Astrocyte (in vitro differentiated cells and primary cell): ENCODE results near the gene TRERF1. TPM values are rescaled to one million over a fixed set of nuclear protein-coding genes. Genes with fewer than 3 reads are reported as not detected.

Experiments
- DNase-seq: peaks from one replicate; pipeline ENCODE4 v3.0.0-alpha.2; 2010; ENCODE audit warnings: low read depth
- FAIRE-seq: peaks from 2 replicates; lab custom pipeline; 2011; peaks lifted over from hg19 to GRCh38; lab: Jason Lieb, UNC
- H2AFZ ChIP-seq: 2 replicates; pipeline ENCODE4 v1.6.0; 2012; ENCODE audit warnings: low read depth, low read length, inconsistent platforms
- H3K27ac ChIP-seq: 2 replicates; pipeline ENCODE4 v1.5.1; 2011; ENCODE audit warnings: low read depth, low read length, inconsistent platforms
- H3K27me3 ChIP-seq: 2 replicates; pipeline ENCODE4 v1.6.0; 2011; ENCODE audit warnings: low read length, inconsistent platforms; ENCODE audit not compliant: insufficient read depth
- H3K36me3 ChIP-seq: 2 replicates; pipeline ENCODE4 v1.5.1; 2011; ENCODE audit warnings: low read length, inconsistent platforms; ENCODE audit not compliant: insufficient read depth
- H3K4me1 ChIP-seq: 2 replicates; pipeline ENCODE4 v1.5.1; 2011; ENCODE audit warnings: low read length, inconsistent platforms; ENCODE audit not compliant: insufficient read depth
- H3K4me2 ChIP-seq: 2 replicates; pipeline ENCODE4 v1.6.0; 2012; ENCODE audit warnings: low read length, inconsistent platforms
- H3K4me3 ChIP-seq: 2 replicates; pipeline ENCODE4 v1.5.1; 2011; ENCODE audit warnings: low read depth, mild to moderate bottlenecking, low read length, inconsistent platforms; ENCODE audit not compliant: insufficient read depth
- H3K79me2 ChIP-seq: 2 replicates; pipeline ENCODE4 v1.6.0; 2012; ENCODE audit warnings: mild to moderate bottlenecking, low read length, inconsistent platforms; ENCODE audit not compliant: insufficient read depth
- H3K9ac ChIP-seq: 2 replicates; pipeline ENCODE4 v1.6.0; 2012; ENCODE audit warnings: mild to moderate bottlenecking, low read length, inconsistent platforms
- H3K9me3 ChIP-seq: 2 replicates; pipeline ENCODE4 v1.5.1; 2012; ENCODE audit warnings: low read depth, mild to moderate bottlenecking, low read length, inconsistent platforms; ENCODE audit not compliant: insufficient read depth
- H4K20me1 ChIP-seq: 2 replicates; pipeline ENCODE4 v1.6.0; 2012; ENCODE audit warnings: low read length, inconsistent platforms; ENCODE audit not compliant: insufficient read depth
- H3K27ac Mint-ChIP-seq: one replicate; pipeline ENCODE4 v1.8.0; 2021; ENCODE audit warnings: mild to moderate bottlenecking, mixed read lengths; ENCODE audit not compliant: unreplicated experiment
- H3K27me3 Mint-ChIP-seq: one replicate; pipeline ENCODE4 v1.8.0; 2021; ENCODE audit warnings: low read depth, mixed read lengths; ENCODE audit not compliant: unreplicated experiment
- H3K36me3 Mint-ChIP-seq: one replicate; pipeline ENCODE4 v1.8.0; 2021; ENCODE audit warnings: low read depth, mixed read lengths; ENCODE audit not compliant: unreplicated experiment
- H3K4me1 Mint-ChIP-seq: one replicate; pipeline ENCODE4 v1.8.0; 2021; ENCODE audit warnings: low read depth, mixed read lengths; ENCODE audit not compliant: unreplicated experiment
- H3K4me3 Mint-ChIP-seq: one replicate; pipeline ENCODE4 v1.8.0; 2021; ENCODE audit warnings: mild to moderate bottlenecking, moderate library complexity, mixed read lengths; ENCODE audit not compliant: unreplicated experiment
- H3K9me3 Mint-ChIP-seq: one replicate; pipeline ENCODE4 v1.8.0; 2021; ENCODE audit warnings: mild to moderate bottlenecking, mixed read lengths; ENCODE audit not compliant: unreplicated experiment
- EZH2 ChIP-seq: IDR thresholded peaks from 2 replicates; pipeline ENCODE4 v1.6.1; 2012; ENCODE audit warnings: mild to moderate bottlenecking, low read length, inconsistent platforms; ENCODE audit not compliant: insufficient read depth
- total RNA-seq: library from RNA; stranded (reverse); gene quantifications from 2 replicates; pipeline ENCODE4 v1.2.1, GENCODE V29; 2021
- TF ChIP-seq, protein P1 (sequence below): IDR thresholded peaks from 2 replicates; pipeline ENCODE4 v1.5.1; 2011; ENCODE audit warnings: low read depth, mild to moderate bottlenecking, inconsistent platforms, low read length, moderate library complexity; ENCODE audit not compliant: insufficient read depth

TRERF1 gene
- total RNA-seq, 1 donor from 2014 or later, result 8.6 TPM

DNA sequence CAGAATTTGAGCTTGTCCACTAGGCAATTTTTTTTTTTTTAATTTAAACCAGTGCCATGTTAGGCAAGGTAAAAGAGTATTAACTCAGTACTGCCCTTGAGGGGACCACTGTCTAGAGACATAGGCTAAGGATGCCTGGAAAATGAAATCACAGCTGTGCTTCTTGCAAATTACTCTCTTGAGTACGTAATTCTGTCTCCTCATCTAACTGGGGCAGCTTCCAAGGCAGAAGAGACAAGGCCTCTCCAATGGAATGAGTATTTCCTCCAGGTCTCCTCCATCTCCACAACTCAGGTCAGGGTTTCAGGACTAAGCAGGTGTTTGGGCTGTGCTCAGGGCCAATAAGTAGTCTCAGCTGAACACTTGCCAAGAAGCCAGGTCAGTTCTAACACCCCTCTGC lies 200.2 kb downstream of the TRERF1 start:
- peaks cover 15% of the 10 kb centered on the region for H3K36me3 ChIP-seq
- Mint-ChIP-seq H3K4me1 (peaks cover 15% of the 10 kb centered on the region), H3K27ac (no peak overlapping the region), H3K27me3 (peaks cover 1% of the 10 kb centered on the region), H3K9me3 (no peaks in the 10 kb centered on the region), H3K36me3 (peaks cover 34% of the 10 kb centered on the region), H3K4me3 (no peak overlapping the region)
- H3K4me3 ChIP-seq, result no peak overlapping the region
- no peaks in the 10 kb centered on the region for H3K9me3 ChIP-seq
- no peak overlapping the region for H3K9ac ChIP-seq
- H3K4me2 ChIP-seq, result no peak overlapping the region
- no peaks in the 10 kb centered on the region for H3K79me2 ChIP-seq
- no peak for FAIRE-seq
- peak; percentile 63 for DNase-seq
- no peaks in the 10 kb centered on the region for H4K20me1 ChIP-seq
- H3K4me1 ChIP-seq, result peaks cover 11% of the 10 kb centered on the region
- no peak overlapping the region for H2AFZ ChIP-seq
- no peak overlapping the region for H3K27ac ChIP-seq
- H3K27me3 ChIP-seq, result no peaks in the 10 kb centered on the region
- TF ChIP-seq, protein P1, sequence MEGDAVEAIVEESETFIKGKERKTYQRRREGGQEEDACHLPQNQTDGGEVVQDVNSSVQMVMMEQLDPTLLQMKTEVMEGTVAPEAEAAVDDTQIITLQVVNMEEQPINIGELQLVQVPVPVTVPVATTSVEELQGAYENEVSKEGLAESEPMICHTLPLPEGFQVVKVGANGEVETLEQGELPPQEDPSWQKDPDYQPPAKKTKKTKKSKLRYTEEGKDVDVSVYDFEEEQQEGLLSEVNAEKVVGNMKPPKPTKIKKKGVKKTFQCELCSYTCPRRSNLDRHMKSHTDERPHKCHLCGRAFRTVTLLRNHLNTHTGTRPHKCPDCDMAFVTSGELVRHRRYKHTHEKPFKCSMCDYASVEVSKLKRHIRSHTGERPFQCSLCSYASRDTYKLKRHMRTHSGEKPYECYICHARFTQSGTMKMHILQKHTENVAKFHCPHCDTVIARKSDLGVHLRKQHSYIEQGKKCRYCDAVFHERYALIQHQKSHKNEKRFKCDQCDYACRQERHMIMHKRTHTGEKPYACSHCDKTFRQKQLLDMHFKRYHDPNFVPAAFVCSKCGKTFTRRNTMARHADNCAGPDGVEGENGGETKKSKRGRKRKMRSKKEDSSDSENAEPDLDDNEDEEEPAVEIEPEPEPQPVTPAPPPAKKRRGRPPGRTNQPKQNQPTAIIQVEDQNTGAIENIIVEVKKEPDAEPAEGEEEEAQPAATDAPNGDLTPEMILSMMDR, result no peak
- TF ChIP-seq EZH2, result no peak

DNA sequence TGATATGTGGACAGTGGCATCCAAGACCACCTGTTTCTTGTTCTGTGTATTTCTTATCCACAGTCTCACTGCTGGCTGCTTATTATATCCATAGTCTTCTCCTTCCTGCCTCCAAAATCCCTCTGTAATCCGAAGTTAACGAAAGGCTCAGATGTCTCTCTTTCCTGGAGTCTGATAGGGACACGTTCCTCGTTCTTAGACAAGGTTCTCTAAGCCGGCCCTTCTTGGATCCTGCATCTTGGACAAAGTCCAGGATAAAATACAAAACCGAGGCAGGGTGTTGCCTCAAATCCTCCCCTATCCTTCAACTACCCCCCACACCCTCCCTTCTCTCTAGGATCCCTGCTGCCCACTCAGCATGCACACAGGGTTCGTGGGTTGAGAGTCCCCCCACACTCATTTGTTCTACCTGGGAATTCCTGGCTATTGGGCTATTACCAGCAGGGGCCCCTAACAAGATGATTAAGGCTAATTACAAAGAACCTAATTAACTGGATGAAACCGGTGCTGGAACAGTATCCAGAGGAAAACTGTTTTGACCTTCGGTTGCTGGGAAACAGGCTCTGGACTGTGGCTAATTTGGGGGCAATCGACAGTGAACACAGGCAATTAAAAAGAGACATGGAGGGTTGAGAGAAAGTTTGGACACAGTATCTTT lies 201.3 kb downstream of the TRERF1 start:
- no peak overlapping the region for H3K4me2 ChIP-seq
- no peak overlapping the region for H3K9ac ChIP-seq
- no peaks in the 10 kb centered on the region for H3K27me3 ChIP-seq
- no peak overlapping the region for H3K4me3 ChIP-seq
- DNase-seq (no peak), FAIRE-seq (no peak)
- Mint-ChIP-seq H3K9me3 (no peaks in the 10 kb centered on the region), H3K36me3 (peaks cover 29% of the 10 kb centered on the region), H3K4me3 (no peak overlapping the region), H3K27me3 (peaks cover 1% of the 10 kb centered on the region), H3K27ac (no peak overlapping the region), H3K4me1 (peaks cover 15% of the 10 kb centered on the region)
- TF ChIP-seq EZH2, result no peak
- TF ChIP-seq, protein P1, result no peak
- H3K9me3 ChIP-seq, result no peaks in the 10 kb centered on the region
- H3K36me3 ChIP-seq, result peaks cover 12% of the 10 kb centered on the region
- no peaks in the 10 kb centered on the region for H4K20me1 ChIP-seq
- H3K4me1 ChIP-seq, result peaks cover 11% of the 10 kb centered on the region
- H3K79me2 ChIP-seq, result no peaks in the 10 kb centered on the region
- H3K27ac ChIP-seq, result no peak overlapping the region
- no peak overlapping the region for H2AFZ ChIP-seq

DNA sequence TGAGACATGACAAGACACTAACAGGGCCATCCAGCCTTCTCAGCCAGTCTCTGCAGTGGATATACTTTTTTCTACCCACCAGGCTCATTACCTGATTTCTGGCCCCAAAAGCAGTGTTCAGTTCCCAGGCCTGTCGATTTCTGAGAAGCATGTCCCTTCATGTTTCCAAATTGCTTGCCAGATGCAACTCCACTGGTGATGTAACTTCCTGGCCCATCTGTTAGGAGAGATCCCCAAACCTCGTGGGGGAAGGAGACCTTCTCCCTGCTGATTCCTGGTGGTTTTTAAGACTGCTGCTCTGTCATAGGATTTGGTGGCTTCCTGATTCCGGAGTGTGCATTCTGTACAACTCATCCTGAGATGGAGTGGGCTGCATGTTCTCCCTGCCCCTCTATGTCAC lies 202.4 kb downstream of the TRERF1 start:
- H3K79me2 ChIP-seq, result no peaks in the 10 kb centered on the region
- H3K9me3 ChIP-seq, result no peaks in the 10 kb centered on the region
- H3K4me1 ChIP-seq, result peaks cover 9% of the 10 kb centered on the region
- TF ChIP-seq, protein P1, result no peak
- TF ChIP-seq EZH2, result no peak
- FAIRE-seq (no peak), DNase-seq (no peak)
- H3K36me3 ChIP-seq, result peaks cover 8% of the 10 kb centered on the region
- H3K27ac Mint-ChIP-seq, result no peak overlapping the region
- H3K36me3 Mint-ChIP-seq, result peaks cover 26% of the 10 kb centered on the region
- H3K4me2 ChIP-seq, result no peak overlapping the region
- H3K27me3 ChIP-seq, result no peaks in the 10 kb centered on the region
- no peaks in the 10 kb centered on the region for H3K9me3 Mint-ChIP-seq
- H3K27ac ChIP-seq, result no peak overlapping the region
- no peak overlapping the region for H3K4me3 Mint-ChIP-seq
- peaks cover 15% of the 10 kb centered on the region for H3K4me1 Mint-ChIP-seq
- H3K27me3 Mint-ChIP-seq, result peaks cover 1% of the 10 kb centered on the region
- H4K20me1 ChIP-seq, result no peaks in the 10 kb centered on the region
- H3K4me3 ChIP-seq, result no peak overlapping the region
- no peak overlapping the region for H3K9ac ChIP-seq
- no peak overlapping the region for H2AFZ ChIP-seq
